Left ventricle myocardium inferior (tissue), 1 donor: ENCODE results near the gene PIGO. TPM values are rescaled to one million over a fixed set of nuclear protein-coding genes. Genes with fewer than 3 reads are reported as not detected.

Source experiments
- DNase-seq: peaks from one replicate; pipeline ENCODE4 v3.0.0-alpha.2; 2020
- H3K27ac ChIP-seq: fragments of 200-600 bp; replicated peaks from 2 replicates; pipeline ENCODE4 v1.8.0; 2021
- H3K27me3 ChIP-seq: fragments of 200-600 bp; 2 replicates; pipeline ENCODE4 v1.8.0; 2021; ENCODE audit warnings: low read depth
- H3K36me3 ChIP-seq: fragments of 200-600 bp; 2 replicates; pipeline ENCODE4 v1.8.0; 2021
- H3K4me1 ChIP-seq: fragments of 200-600 bp; 2 replicates; pipeline ENCODE4 v1.8.0; 2021
- H3K4me3 ChIP-seq: fragments of 200-600 bp; 2 replicates; pipeline ENCODE4 v1.8.0; 2021; ENCODE audit warnings: mild to moderate bottlenecking, moderate library complexity
- H3K9me3 ChIP-seq: fragments of 200-600 bp; replicated peaks from 2 replicates; pipeline ENCODE4 v1.8.0; 2021
- intact Hi-C: fragments of 100-400 bp; cut with micrococcal nuclease; formaldehyde crosslinking; loops from one replicate; pipeline ENCODE4 v1.11.0; 2022
- total RNA-seq: library from RNA; stranded (reverse); fragmentation: NEBNext Ultra II Directional; extraction: Animal tissue kit (Norgen Biotek cat#: 25700); gene quantifications from one replicate; pipeline ENCODE4 v1.2.1, GENCODE V29; 2021
- TF ChIP-seq, protein P1 (sequence below): fragments of 200-600 bp; IDR thresholded peaks from 2 replicates; pipeline ENCODE4 v1.8.0; 2021; ENCODE audit warnings: antibody characterized with exemption, mild to moderate bottlenecking, borderline replicate concordance
- donor health status: DM: no; HTN: yes; CAD: no; lungs with severe emphysema.

The PIGO gene
- total RNA-seq, 1 donor from 2014 or later: 9.4 TPM

DNA sequence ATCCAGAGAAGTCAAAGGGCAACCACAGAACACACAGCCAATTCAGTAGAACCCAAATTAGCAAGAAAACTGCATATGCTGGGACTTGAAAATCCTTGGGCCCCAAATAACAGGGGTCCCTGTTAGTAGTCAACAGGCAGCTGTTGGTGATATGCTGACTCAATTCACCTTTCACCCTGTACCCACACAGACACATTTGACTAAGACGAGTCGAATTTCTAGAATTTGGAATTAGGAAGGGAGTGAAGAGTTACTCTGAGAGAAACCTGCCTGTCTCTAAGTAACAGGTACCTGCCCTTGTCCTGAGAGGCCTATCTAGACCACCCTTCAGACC is 23.1 kb downstream of the PIGO start:
- intact Hi-C loops: no loop called here
- Histone ChIP-seq H3K36me3 (peaks cover 24% of the 10 kb centered on the region), H3K27me3 (no peaks in the 10 kb centered on the region), H3K27ac (peak overlapping the region; percentile 97), H3K4me1 (peaks cover 51% of the 10 kb centered on the region), H3K4me3 (peak overlapping the region; percentile 75), H3K9me3 (no peaks in the 10 kb centered on the region)
- TF ChIP-seq, protein P1, sequence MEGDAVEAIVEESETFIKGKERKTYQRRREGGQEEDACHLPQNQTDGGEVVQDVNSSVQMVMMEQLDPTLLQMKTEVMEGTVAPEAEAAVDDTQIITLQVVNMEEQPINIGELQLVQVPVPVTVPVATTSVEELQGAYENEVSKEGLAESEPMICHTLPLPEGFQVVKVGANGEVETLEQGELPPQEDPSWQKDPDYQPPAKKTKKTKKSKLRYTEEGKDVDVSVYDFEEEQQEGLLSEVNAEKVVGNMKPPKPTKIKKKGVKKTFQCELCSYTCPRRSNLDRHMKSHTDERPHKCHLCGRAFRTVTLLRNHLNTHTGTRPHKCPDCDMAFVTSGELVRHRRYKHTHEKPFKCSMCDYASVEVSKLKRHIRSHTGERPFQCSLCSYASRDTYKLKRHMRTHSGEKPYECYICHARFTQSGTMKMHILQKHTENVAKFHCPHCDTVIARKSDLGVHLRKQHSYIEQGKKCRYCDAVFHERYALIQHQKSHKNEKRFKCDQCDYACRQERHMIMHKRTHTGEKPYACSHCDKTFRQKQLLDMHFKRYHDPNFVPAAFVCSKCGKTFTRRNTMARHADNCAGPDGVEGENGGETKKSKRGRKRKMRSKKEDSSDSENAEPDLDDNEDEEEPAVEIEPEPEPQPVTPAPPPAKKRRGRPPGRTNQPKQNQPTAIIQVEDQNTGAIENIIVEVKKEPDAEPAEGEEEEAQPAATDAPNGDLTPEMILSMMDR: no peak
- no peak for DNase-seq

DNA sequence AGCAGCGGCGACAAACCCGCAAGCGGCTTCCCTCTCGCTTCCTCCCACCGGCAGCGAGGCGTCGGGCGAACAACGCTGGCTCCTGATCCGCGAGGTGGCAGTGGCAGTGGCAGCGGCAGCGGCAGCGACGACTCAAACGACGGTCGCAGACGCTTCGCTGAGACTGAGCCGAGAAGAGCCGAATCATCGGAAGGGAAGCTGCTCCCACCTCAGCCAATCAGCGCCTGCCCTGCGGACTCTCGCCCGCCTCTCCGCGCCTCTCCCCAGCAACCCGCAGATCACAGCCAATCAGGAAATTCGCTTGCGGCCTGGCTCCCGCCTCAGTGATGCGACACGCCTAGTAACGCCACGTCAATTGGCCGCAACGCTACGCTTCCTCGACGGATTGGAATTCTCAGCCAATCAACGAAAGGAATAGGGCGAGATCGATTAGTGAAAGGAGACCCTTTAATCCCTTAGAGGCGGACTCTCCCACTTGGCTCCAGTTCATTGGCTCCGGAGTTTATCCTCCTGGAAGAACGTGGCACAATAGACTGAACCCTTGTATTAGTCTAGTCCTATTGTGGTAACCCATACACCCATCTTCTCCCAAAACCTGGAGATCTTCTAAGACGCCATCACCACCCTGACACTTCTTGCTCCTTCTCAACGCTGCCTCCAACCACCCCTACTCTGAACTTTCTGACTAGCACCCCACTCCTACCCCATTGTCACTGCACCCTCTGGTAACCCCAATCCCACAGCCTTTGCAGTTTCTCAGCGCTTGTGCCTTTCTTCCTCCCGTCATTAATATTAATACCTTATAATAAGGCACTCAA is 23.7 kb downstream of the PIGO start, which contains the start of gene VCP:
VCP (minus strand) TSS at position 165 of the 818 bp plus-strand sequence. CDS start 272 bp downstream, outside the sequence.
- H3K9me3 ChIP-seq: no peaks in the 10 kb centered on the region
- H3K4me3 ChIP-seq: peak within 1 kb of the TSS; percentile 75
- peak within 1 kb of the TSS; percentile 97 for H3K27ac ChIP-seq
- peaks cover 29% of the 10 kb centered on the region for H3K36me3 ChIP-seq
- DNase-seq: peak; percentile 98
- intact Hi-C loops: no loop called here
- H3K4me1 ChIP-seq: peaks cover 53% of the 10 kb centered on the region
- H3K27me3 ChIP-seq: no peaks in the 10 kb centered on the region
- TF ChIP-seq, protein P1: no peak

DNA sequence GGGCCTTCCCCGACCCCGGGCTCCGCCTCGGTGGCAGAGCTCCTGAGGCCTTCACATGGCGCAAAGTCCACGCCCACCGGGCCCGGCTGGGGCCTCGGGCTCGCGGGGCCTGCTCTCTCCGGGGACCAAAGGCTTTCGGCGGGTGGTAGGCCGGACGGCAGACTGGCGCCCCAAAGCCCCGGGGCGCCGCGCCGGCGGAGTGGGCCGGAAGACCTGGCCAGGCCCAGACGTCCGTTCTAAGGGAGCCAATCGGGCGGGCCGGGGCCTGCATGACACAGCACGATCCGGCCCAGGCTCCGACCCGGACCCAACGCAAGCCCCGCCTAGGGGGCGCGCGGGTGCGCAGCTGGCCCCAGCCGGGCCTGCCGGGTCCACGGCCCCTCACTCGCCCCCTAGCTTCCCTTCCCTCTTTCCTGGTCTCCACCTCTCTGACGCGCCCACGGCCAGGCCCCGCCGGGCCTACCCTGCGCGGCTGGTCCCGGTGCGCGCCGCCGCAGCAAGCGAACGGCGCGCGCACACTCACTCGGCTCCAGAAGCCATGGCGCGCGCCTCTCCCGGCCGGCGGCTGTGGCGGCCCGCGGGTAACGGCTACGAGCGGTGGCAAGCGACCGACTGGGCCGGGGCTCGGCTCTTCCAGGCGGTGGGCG is 24.5 kb downstream of the PIGO start:
- intact Hi-C loops: no loop called here
- H3K27me3 ChIP-seq: no peaks in the 10 kb centered on the region

DNA sequence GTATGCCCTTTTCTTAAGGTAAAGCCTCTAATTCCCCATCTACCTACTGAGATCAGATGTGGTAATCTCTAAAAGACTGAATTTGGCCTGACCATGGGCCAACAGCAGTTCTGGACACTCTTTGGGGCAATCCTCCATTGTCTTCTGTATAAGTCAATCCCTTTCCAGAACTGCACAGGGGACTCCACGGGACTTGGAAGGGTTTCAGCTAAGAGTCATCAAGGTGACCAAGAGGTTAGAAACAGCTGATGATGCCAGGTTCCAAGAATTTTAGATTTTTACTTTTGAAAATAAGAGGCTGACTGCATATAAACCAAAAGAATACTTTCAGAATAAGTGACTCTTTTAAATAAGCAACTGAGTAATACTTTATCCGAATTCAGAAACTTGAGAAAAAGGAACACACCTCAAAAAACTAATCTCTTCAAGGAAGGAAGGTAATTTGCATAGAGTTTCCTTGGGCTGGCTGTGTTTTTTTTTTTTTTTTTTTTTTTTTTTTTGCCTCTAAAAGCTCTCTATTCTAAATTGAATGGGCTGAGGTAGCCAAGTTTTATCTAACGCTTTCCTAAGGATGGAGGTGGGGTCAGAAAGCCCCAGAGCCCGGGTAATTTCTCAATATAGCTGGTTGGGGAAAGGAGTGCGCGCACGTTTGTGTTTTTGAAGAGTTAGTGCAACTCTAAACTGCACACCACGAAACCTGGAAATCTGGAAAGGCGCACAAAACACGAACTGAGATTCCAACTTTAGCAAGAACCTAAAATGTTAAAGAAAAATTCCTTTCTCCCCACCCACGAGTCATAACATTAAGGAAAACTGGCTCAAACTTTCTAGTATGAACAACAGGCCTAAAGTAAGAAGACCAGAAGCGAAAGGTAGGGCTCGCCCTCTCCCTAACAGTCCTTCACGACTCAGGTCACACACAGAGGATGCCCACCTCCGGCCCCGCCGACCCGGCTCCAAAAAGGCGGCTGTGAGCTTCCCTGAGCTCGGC is 25.3 kb downstream of the PIGO start:
- Histone ChIP-seq H3K4me3 (peak overlapping the region; percentile 75), H3K36me3 (peaks cover 36% of the 10 kb centered on the region), H3K4me1 (peaks cover 62% of the 10 kb centered on the region), H3K27me3 (no peaks in the 10 kb centered on the region), H3K27ac (peak overlapping the region; percentile 97), H3K9me3 (no peaks in the 10 kb centered on the region)
- TF ChIP-seq, protein P1: no peak
- DNase-seq: no peak
- intact Hi-C loops: no loop called here

More for the DNA sequence above, 24.5 kb downstream of the PIGO start:
- Histone ChIP-seq H3K4me1 (peaks cover 60% of the 10 kb centered on the region), H3K4me3 (peak overlapping the region; percentile 75), H3K36me3 (peaks cover 34% of the 10 kb centered on the region), H3K9me3 (no peaks in the 10 kb centered on the region), H3K27ac (peak overlapping the region; percentile 97)
- TF ChIP-seq, protein P1: peak; percentile 54
- peak; percentile 88 for DNase-seq

DNA sequence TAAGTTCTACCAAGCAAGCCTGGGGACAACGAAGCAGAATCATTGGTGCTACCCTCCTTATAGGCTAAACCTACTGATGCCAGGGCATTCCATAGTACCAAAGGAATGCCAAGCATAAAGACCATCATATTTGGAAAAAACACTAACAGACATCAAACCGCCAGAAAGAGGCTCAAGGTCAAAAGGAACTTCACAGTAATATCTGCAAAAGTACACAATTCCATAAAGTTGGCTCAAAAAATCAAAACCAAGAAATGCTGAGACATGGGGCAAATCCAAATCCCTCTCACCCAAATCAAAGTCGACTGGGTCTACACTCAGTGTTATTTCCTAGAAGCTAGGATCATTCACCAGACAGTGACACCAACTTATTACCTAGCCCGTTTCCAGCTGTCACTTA is 27.4 kb downstream of the PIGO start:
- Histone ChIP-seq H3K9me3 (no peaks in the 10 kb centered on the region), H3K4me3 (peak overlapping the region; percentile 75), H3K27me3 (no peaks in the 10 kb centered on the region), H3K4me1 (peaks cover 62% of the 10 kb centered on the region), H3K27ac (peak overlapping the region; percentile 1), H3K36me3 (peaks cover 51% of the 10 kb centered on the region)
- TF ChIP-seq, protein P1: no peak
- DNase-seq: no peak
- intact Hi-C loops: no loop called here
